Testis (tissue), 3 donors: ENCODE measurements around the gene RECQL5. TPM values are rescaled to one million over a fixed set of nuclear protein-coding genes. Genes with fewer than 3 reads are reported as not detected.

Experiments used
- DNase-seq: peaks from one replicate; pipeline ENCODE4 v3.0.0-alpha.2; 2019
- H3K27ac ChIP-seq, 2 donors: fragments of 200-600 bp; sonication (generic); one replicate each; pipeline ENCODE4 v1.5.1; 2019
- H3K27me3 ChIP-seq: fragments of 200-600 bp; sonication (generic); one replicate; pipeline ENCODE4 v1.5.1; 2019
- H3K36me3 ChIP-seq: fragments of 200-600 bp; sonication (generic); one replicate; pipeline ENCODE4 v1.5.1; 2017; ENCODE audit warnings: low read depth; ENCODE audit errors: missing control alignments
- H3K4me1 ChIP-seq: fragments of 200-600 bp; sonication (generic); one replicate; pipeline ENCODE4 v1.5.1; 2019
- H3K4me3 ChIP-seq, 2 donors: fragments of 200-600 bp; sonication (generic); one replicate each; pipeline ENCODE4 v1.5.1; 2017 to 2019
- H3K9me3 ChIP-seq: fragments of 200-600 bp; sonication (generic); one replicate; pipeline ENCODE4 v1.5.1; 2017
- POLR2A ChIP-seq: fragments of 450-650 bp; IDR thresholded peaks from one replicate; pipeline ENCODE4 v1.6.1; 2017; ENCODE audit warnings: antibody characterized with exemption, mild to moderate bottlenecking, moderate library complexity
- WGBS, 2 donors: methylation state at CpG; one replicate each; pipeline ENCODE4 v1.1.5; 2018; 5-methylcytosine and 5-hydroxymethylcytosine counted together
- intact Hi-C: fragments of 100-400 bp; cut with DNase I; formaldehyde crosslinking; loops from one replicate; pipeline ENCODE4 v1.15.1; 2023; ENCODE audit warnings: low total_unique reads
- polyA plus RNA-seq: library from polyadenylated mRNA; stranded (reverse); fragments of 350-450 nt; fragmentation: Illumina TruSeq; extraction: RNeasy Lipid Tissue Mini Kit (QIAGEN cat#74804); gene quantifications from one replicate; pipeline ENCODE4 v1.2.3, GENCODE V29; 2014; ENCODE audit warnings: low read depth, low replicate concordance; ENCODE audit not compliant: insufficient read depth
- total RNA-seq, 2 donors: library from RNA; depleted of rRNA; stranded (reverse); fragments of >200 nt; gene quantifications; one replicate each; pipeline ENCODE4 v1.2.3, GENCODE V29; 2016
- TF ChIP-seq, protein P1 (sequence below), 3 experiments: fragments of 450-650 bp in 2 of 3; fragments of 200-600 bp in 1 of 3; sonication (generic) in 1 of 3; IDR thresholded peaks; one replicate each; pipeline ENCODE4 v1.5.1; 2016 to 2019; ENCODE audit warnings: antibody characterized with exemption in 3 of 3, mild to moderate bottlenecking in 2 of 3, moderate library complexity in 1 of 3

The RECQL5 gene
- total and polyA plus RNA-seq, 3 donors from 2014 or later = 60.0 to 99.6 (median 81.4) TPM

DNA sequence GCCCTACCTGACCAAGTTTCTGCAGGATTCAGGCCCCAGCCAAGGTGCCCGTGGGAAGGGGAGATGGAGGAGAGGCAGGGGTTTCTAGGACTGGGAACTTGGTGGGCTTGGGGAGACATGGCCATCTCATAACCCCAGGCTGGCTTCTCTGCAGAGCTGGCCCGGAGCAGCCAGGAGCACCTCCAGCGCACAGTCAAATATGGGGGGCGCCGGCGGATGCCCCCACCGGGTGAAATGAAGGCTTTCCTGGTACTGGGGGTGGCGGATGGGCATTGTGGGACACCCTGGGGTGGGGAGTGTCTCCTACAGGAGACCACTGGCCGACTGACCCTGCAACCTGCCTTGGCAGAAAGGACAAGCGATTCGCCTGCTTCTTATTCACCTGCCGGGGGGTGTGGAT lies 42.9 kb downstream of the RECQL5 start:
- H3K4me1 ChIP-seq = no peaks in the 10 kb centered on the region
- TF ChIP-seq, protein P1, sequence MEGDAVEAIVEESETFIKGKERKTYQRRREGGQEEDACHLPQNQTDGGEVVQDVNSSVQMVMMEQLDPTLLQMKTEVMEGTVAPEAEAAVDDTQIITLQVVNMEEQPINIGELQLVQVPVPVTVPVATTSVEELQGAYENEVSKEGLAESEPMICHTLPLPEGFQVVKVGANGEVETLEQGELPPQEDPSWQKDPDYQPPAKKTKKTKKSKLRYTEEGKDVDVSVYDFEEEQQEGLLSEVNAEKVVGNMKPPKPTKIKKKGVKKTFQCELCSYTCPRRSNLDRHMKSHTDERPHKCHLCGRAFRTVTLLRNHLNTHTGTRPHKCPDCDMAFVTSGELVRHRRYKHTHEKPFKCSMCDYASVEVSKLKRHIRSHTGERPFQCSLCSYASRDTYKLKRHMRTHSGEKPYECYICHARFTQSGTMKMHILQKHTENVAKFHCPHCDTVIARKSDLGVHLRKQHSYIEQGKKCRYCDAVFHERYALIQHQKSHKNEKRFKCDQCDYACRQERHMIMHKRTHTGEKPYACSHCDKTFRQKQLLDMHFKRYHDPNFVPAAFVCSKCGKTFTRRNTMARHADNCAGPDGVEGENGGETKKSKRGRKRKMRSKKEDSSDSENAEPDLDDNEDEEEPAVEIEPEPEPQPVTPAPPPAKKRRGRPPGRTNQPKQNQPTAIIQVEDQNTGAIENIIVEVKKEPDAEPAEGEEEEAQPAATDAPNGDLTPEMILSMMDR (IDR thresholded peaks at IDR 0.05) = no peak
- no peak for TF ChIP-seq POLR2A
- H3K36me3 ChIP-seq = no peaks in the 10 kb centered on the region
- no peaks in the 10 kb centered on the region for H3K9me3 ChIP-seq
- intact Hi-C loops = no loop called here
- H3K4me3 ChIP-seq = no peak overlapping the region
- WGBS, 2 donors = 75 to 93% methylated on average over 4 to 12 of the region's 12 CpGs
- H3K27ac ChIP-seq = no peak overlapping the region
- H3K27me3 ChIP-seq = no peaks in the 10 kb centered on the region
- no peak for DNase-seq

DNA sequence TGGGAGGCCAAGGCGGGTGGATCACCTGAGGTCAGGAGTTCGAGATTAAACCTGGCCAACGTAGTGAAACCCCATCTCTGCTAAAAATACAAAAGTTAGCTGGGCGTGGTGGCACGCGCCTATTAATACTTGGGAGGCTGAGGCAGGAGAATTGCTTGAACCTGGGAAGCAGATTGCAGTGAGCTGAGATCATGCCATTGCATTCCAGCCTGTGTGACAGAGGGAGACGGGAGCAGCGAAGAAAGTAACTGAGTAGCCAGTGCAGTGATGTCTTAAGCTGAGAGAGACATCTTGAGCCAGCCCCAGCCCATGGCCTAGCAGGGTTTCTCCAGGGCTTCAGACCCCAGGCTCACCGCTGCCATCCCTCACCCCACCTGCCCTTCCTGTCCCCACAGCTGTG lies 43.6 kb downstream of the RECQL5 start:
- no peak overlapping the region for H3K4me3 ChIP-seq
- no peak for DNase-seq
- WGBS, 2 donors = 78 to 86% methylated on average over 9 of the region's 9 CpGs
- no peaks in the 10 kb centered on the region for H3K4me1 ChIP-seq
- H3K36me3 ChIP-seq = no peaks in the 10 kb centered on the region
- no peak overlapping the region for H3K27ac ChIP-seq
- no peaks in the 10 kb centered on the region for H3K27me3 ChIP-seq
- intact Hi-C loops = no loop called here
- TF ChIP-seq, protein P1 (IDR thresholded peaks at IDR 0.05) = no peak
- TF ChIP-seq POLR2A = no peak
- no peaks in the 10 kb centered on the region for H3K9me3 ChIP-seq

DNA sequence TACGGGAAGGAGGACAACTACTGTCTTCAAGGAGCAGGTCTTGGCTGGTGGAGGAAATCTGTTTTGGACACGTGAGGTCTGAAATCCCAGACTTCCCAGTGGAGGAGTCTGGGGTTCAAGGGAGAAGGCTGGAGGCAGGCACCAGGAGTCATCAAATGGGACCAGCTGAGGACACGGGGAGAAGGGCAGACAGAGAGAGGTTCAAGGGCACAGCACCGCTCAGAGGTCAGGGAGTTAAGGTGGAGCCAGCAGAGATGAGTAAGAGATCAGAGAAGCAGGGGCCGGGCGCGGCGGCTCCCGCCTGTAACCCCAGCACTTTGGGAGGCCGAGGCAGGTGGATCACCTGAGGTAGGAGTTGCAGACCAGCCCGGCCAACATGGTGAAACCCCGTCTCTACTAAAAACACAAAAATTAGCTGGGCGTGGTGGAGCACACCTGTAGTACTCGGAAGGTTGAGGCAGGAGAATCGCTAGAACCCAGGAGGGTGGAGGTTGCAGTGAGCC lies 44.1 kb downstream of the RECQL5 start:
- 82 to 88% methylated on average over 15 of the region's 15 CpGs for WGBS, 2 donors
- H3K27ac ChIP-seq = no peak overlapping the region
- H3K4me3 ChIP-seq = no peak overlapping the region
- TF ChIP-seq, protein P1 (IDR thresholded peaks at IDR 0.05) = no peak
- TF ChIP-seq POLR2A = no peak
- DNase-seq = no peak
- no peaks in the 10 kb centered on the region for H3K9me3 ChIP-seq
- intact Hi-C loops = no loop called here
- no peaks in the 10 kb centered on the region for H3K27me3 ChIP-seq
- H3K4me1 ChIP-seq = no peaks in the 10 kb centered on the region
- H3K36me3 ChIP-seq = no peaks in the 10 kb centered on the region

DNA sequence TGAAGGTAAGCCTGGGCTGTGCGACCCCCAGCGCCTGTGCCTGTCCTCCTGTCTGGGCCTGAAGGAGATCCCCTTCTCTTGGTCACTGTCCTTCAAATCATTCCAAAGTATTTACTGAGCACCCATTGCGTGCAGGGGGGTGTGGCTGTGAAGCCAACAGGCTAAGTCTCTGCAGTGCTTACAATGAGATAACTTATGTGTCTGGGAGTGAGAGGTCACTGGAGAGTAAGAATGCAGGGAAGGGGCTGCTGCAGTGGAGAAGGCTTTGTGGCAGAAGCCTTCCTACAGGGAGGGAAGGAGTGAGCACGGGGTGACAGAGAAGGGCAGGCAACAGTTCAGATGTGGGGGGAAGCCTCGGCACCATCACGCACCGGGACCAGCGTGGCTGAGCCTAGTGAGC lies 44.9 kb downstream of the RECQL5 start:
- Histone ChIP-seq H3K4me3 (no peak overlapping the region), H3K27ac (no peak overlapping the region), H3K9me3 (no peaks in the 10 kb centered on the region), H3K27me3 (no peaks in the 10 kb centered on the region), H3K4me1 (no peaks in the 10 kb centered on the region), H3K36me3 (no peaks in the 10 kb centered on the region)
- no peak for TF ChIP-seq POLR2A
- TF ChIP-seq, protein P1 (IDR thresholded peaks at IDR 0.05) = no peak
- 82 to 88% methylated on average over 8 of the region's 8 CpGs for WGBS, 2 donors
- intact Hi-C loops = no loop called here
- no peak for DNase-seq

DNA sequence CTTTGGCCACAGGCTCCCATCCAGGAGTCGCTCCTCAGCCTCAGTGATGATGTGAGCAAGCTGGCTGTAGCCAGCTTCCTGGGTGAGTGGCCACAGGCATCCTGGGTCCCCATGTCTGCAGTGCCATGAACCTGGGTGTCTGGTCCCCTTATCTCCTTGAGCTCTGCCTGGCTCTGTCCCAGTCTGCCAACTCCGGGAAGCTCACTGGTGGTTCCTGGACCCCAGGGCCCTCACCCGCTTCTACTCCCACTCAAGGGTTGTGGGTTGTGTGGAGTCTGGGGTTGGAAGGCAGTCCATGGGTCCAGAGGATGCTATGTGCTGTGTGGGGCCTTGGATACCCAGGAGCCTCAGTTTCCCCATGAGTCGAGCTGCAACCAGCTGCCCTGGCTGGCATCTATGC lies 45.5 kb downstream of the RECQL5 start:
- WGBS, 2 donors = 90% methylated on average over 2 to 4 of the region's 4 CpGs
- Histone ChIP-seq H3K36me3 (no peaks in the 10 kb centered on the region), H3K27ac (no peak overlapping the region), H3K9me3 (no peaks in the 10 kb centered on the region), H3K4me3 (no peak overlapping the region), H3K4me1 (no peaks in the 10 kb centered on the region), H3K27me3 (no peaks in the 10 kb centered on the region)
- intact Hi-C loops = no loop called here
- TF ChIP-seq POLR2A = no peak
- TF ChIP-seq, protein P1 (IDR thresholded peaks at IDR 0.05) = no peak
- no peak for DNase-seq
